ENCODE results near the gene NAT16.
"Not testable (repeated sequence)": the region's sequence is repeated elsewhere in the genome, so short reads cannot be mapped to it uniquely, and the experiment has no call there.

NAT16 gene

GRCh38 chr7:101125989-101126650 is 54.0 kb downstream of the NAT16 start:
- no peak for DNase-seq

GRCh38 chr7:101124376-101125056 is 55.6 kb downstream of the NAT16 start:
- no peak for DNase-seq

GRCh38 chr7:101123703-101124068 is 56.4 kb downstream of the NAT16 start:
- DNase-seq, result no peak

- no peak for DNase-seq
Measured at GRCh38 chr7:101122933-101123702, 57.0 kb downstream of the NAT16 start.

GRCh38 chr7:101121991-101122932 is 57.8 kb downstream of the NAT16 start:
- DNase-seq, result no peak

- DNase-seq, result not testable (repeated sequence)
Measured at GRCh38 chr7:101121631-101121990, 58.5 kb downstream of the NAT16 start.

Measured in NCI-H526 treated with DMSO at 0.1 percent for 48 hours (cell line).